ENCODE results near the gene TNRC18.
"Not testable (repeated sequence)": the region's sequence is repeated elsewhere in the genome, so short reads cannot be mapped to it uniquely, and the experiment has no call there.

Gene TNRC18

GRCh38 chr7:5349437-5350173 lies 74.0 kb downstream of the TNRC18 start:
- no peak for DNase-seq (ENCODE audit: low read depth)

GRCh38 chr7:5349005-5349380 lies 74.6 kb downstream of the TNRC18 start:
- DNase-seq (ENCODE audit: low read depth), result no peak

GRCh38 chr7:5348134-5349004 lies 75.3 kb downstream of the TNRC18 start:
- no peak for DNase-seq (ENCODE audit: low read depth)

GRCh38 chr7:5345671-5346070 lies 78.0 kb downstream of the TNRC18 start:
- no peak for DNase-seq (ENCODE audit: low read depth)

GRCh38 chr7:5345171-5345570 lies 78.5 kb downstream of the TNRC18 start:
- no peak for DNase-seq (ENCODE audit: low read depth)

- DNase-seq (ENCODE audit: low read depth), result no peak
Measured at GRCh38 chr7:5344342-5344741, 79.3 kb downstream of the TNRC18 start.

GRCh38 chr7:5343884-5344283 lies 79.8 kb downstream of the TNRC18 start:
- no peak for DNase-seq (ENCODE audit: low read depth)

- no peak for DNase-seq (ENCODE audit: low read depth)
Measured at GRCh38 chr7:5342631-5343030, 81.0 kb downstream of the TNRC18 start.

GRCh38 chr7:5339955-5340354 lies 83.7 kb downstream of the TNRC18 start:
- no peak for DNase-seq (ENCODE audit: low read depth)

- no peak for DNase-seq (ENCODE audit: low read depth)
Measured at GRCh38 chr7:5337047-5337446, 86.6 kb downstream of the TNRC18 start.

GRCh38 chr7:5334671-5335070 lies 89.0 kb downstream of the TNRC18 start:
- DNase-seq (ENCODE audit: low read depth), result no peak

- DNase-seq (ENCODE audit: low read depth), result no peak
Measured at GRCh38 chr7:5333121-5334045, 90.3 kb downstream of the TNRC18 start.

GRCh38 chr7:5332579-5332978 lies 91.1 kb downstream of the TNRC18 start:
- no peak for DNase-seq (ENCODE audit: low read depth)

- no peak for DNase-seq (ENCODE audit: low read depth)
Measured at GRCh38 chr7:5330288-5330687, 93.3 kb downstream of the TNRC18 start.

GRCh38 chr7:5324961-5325360 lies 98.7 kb downstream of the TNRC18 start:
- DNase-seq (ENCODE audit: low read depth), result no peak

- not testable (repeated sequence) for DNase-seq (ENCODE audit: low read depth)
Measured at GRCh38 chr7:5323800-5324781, 99.5 kb downstream of the TNRC18 start.

- no peak for DNase-seq (ENCODE audit: low read depth)
Measured at GRCh38 chr7:5322621-5323410, 100.8 kb downstream of the TNRC18 start.

- DNase-seq (ENCODE audit: low read depth), result no peak
Measured at GRCh38 chr7:5320802-5321396, 102.7 kb downstream of the TNRC18 start.

GRCh38 chr7:5320391-5320790 lies 103.2 kb downstream of the TNRC18 start:
- DNase-seq (ENCODE audit: low read depth), result no peak

GRCh38 chr7:5318613-5319012 lies 105.0 kb downstream of the TNRC18 start:
- DNase-seq (ENCODE audit: low read depth), result not testable (repeated sequence)
